ENCODE results near the gene LDB2.

LDB2 gene

GRCh38 chr4:16817286-16817685 lies 81.2 kb downstream of the LDB2 start:
- Histone ChIP-seq H3K4me1 (ENCODE audit: low read length) (no peaks in the 10 kb centered on the region), H3K9me3 (replicated peaks; ENCODE audit: insufficient read depth, low read length) (no peaks in the 10 kb centered on the region), H3K4me2 (ENCODE audit: low read depth, low read length) (no peak overlapping the region), H3K4me3 (ENCODE audit: low read length) (no peak overlapping the region), H4K20me1 (ENCODE audit: insufficient read depth, low read length) (no peaks in the 10 kb centered on the region), H3F3A (ENCODE audit: insufficient read depth, low read length) (no peaks in the 10 kb centered on the region), H3K9ac (ENCODE audit: low read length) (no peak overlapping the region), H3K9me2 (replicated peaks; ENCODE audit: insufficient read depth, low read length) (no peaks in the 10 kb centered on the region), H2AFZ (ENCODE audit: low read length) (no peak overlapping the region), H3K79me2 (ENCODE audit: low read length) (no peaks in the 10 kb centered on the region), H3K27ac (ENCODE audit: low read length) (no peak overlapping the region), H3K36me3 (replicated peaks; ENCODE audit: insufficient read depth, low read length) (no peaks in the 10 kb centered on the region), H3K27me3 (replicated peaks; ENCODE audit: insufficient read depth, low read length) (no peaks in the 10 kb centered on the region)
- TF ChIP-seq CTCF (IDR thresholded peaks at IDR 0.05; ENCODE audit: low read length): no peak
- TF ChIP-seq EZH2phosphoT487 (IDR thresholded peaks at IDR 0.05; ENCODE audit: low read length): no peak
- TF ChIP-seq EZH2 (optimal IDR thresholded peaks at IDR 0.05; ENCODE audit: low read depth, low read length): no peak
- no peak for DNase-seq

DNA sequence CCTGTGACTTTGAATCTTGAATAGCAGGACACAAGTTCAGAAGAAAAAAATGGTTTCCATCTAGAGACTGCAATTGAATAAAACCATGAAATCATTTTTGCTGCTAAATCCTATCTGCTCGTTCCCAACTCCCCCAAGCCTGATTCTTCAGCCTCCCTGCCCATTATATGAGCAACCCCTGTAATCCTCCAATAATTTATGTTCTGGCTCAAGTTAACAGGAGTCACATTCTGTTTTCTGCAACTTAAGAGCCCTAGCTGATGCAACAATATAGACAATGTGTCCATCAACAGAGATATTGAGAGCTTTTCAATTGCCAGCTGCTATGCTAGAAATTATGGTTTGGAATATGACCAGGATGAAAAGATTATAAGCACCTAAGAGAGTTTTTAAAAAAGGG lies 84.1 kb downstream of the LDB2 start:
- no peak overlapping the region for H3K4me3 ChIP-seq (ENCODE audit: low read length)
- no peaks in the 10 kb centered on the region for H3K9me2 ChIP-seq (replicated peaks; ENCODE audit: insufficient read depth, low read length)
- no peak overlapping the region for H3K9ac ChIP-seq (ENCODE audit: low read length)
- no peak for TF ChIP-seq CTCF (IDR thresholded peaks at IDR 0.05; ENCODE audit: low read length)
- TF ChIP-seq EZH2phosphoT487 (IDR thresholded peaks at IDR 0.05; ENCODE audit: low read length): no peak
- TF ChIP-seq EZH2 (optimal IDR thresholded peaks at IDR 0.05; ENCODE audit: low read depth, low read length): no peak
- no peaks in the 10 kb centered on the region for H3F3A ChIP-seq (ENCODE audit: insufficient read depth, low read length)
- H3K27ac ChIP-seq (ENCODE audit: low read length): no peak overlapping the region
- no peak for DNase-seq
- H4K20me1 ChIP-seq (ENCODE audit: insufficient read depth, low read length): no peaks in the 10 kb centered on the region
- no peak overlapping the region for H3K4me2 ChIP-seq (ENCODE audit: low read depth, low read length)
- H2AFZ ChIP-seq (ENCODE audit: low read length): no peak overlapping the region
- no peaks in the 10 kb centered on the region for H3K36me3 ChIP-seq (replicated peaks; ENCODE audit: insufficient read depth, low read length)
- no peaks in the 10 kb centered on the region for H3K27me3 ChIP-seq (replicated peaks; ENCODE audit: insufficient read depth, low read length)
- H3K9me3 ChIP-seq (replicated peaks; ENCODE audit: insufficient read depth, low read length): no peaks in the 10 kb centered on the region
- H3K79me2 ChIP-seq (ENCODE audit: low read length): no peaks in the 10 kb centered on the region
- H3K4me1 ChIP-seq (ENCODE audit: low read length): no peaks in the 10 kb centered on the region

GRCh38 chr4:16812041-16812440 lies 86.4 kb downstream of the LDB2 start:
- DNase-seq: no peak
- Histone ChIP-seq H3F3A (ENCODE audit: insufficient read depth, low read length) (no peaks in the 10 kb centered on the region), H2AFZ (ENCODE audit: low read length) (no peak overlapping the region), H3K36me3 (replicated peaks; ENCODE audit: insufficient read depth, low read length) (no peaks in the 10 kb centered on the region), H3K4me1 (ENCODE audit: low read length) (no peaks in the 10 kb centered on the region), H3K4me2 (ENCODE audit: low read depth, low read length) (no peak overlapping the region), H3K9me2 (replicated peaks; ENCODE audit: insufficient read depth, low read length) (no peaks in the 10 kb centered on the region), H4K20me1 (ENCODE audit: insufficient read depth, low read length) (no peaks in the 10 kb centered on the region), H3K27ac (ENCODE audit: low read length) (no peak overlapping the region), H3K27me3 (replicated peaks; ENCODE audit: insufficient read depth, low read length) (no peaks in the 10 kb centered on the region), H3K4me3 (ENCODE audit: low read length) (no peak overlapping the region), H3K9me3 (replicated peaks; ENCODE audit: insufficient read depth, low read length) (no peaks in the 10 kb centered on the region), H3K9ac (ENCODE audit: low read length) (no peak overlapping the region), H3K79me2 (ENCODE audit: low read length) (no peaks in the 10 kb centered on the region)
- TF ChIP-seq CTCF (IDR thresholded peaks at IDR 0.05; ENCODE audit: low read length): no peak
- no peak for TF ChIP-seq EZH2phosphoT487 (IDR thresholded peaks at IDR 0.05; ENCODE audit: low read length)
- no peak for TF ChIP-seq EZH2 (optimal IDR thresholded peaks at IDR 0.05; ENCODE audit: low read depth, low read length)

Data from MM.1S (cell line).